NCI-H2029 (cell line): ENCODE measurements around the gene AGAP1.

Source experiments
- DNase-seq: peaks from one replicate; lab custom pipeline; 2025; lab: John Stamatoyannopoulos, UW

The AGAP1 gene

GRCh38 chr2:235489897-235490296, 3.9 kb upstream of the AGAP1 start:
- DNase-seq, result no peak

GRCh38 chr2:235492850-235493344, 946 bp upstream of the AGAP1 start:
- DNase-seq, result no peak

GRCh38 chr2:235493402-235493774, 455 bp upstream of the AGAP1 start:
- no peak for DNase-seq

- DNase-seq, result no peak
Measured at GRCh38 chr2:235494716-235495372, 1.0 kb downstream of the AGAP1 start.

- no peak for DNase-seq
Measured at GRCh38 chr2:235495373-235496238, 1.8 kb downstream of the AGAP1 start.

- no peak for DNase-seq
Measured at GRCh38 chr2:235496239-235496621, 2.4 kb downstream of the AGAP1 start.

- DNase-seq, result no peak
Measured at GRCh38 chr2:235497096-235497495, 3.3 kb downstream of the AGAP1 start.

GRCh38 chr2:235498541-235498940, 4.7 kb downstream of the AGAP1 start:
- peak; percentile 34 for DNase-seq

GRCh38 chr2:235498946-235499812, 5.3 kb downstream of the AGAP1 start:
- no peak for DNase-seq

GRCh38 chr2:235500110-235500760, 6.4 kb downstream of the AGAP1 start:
- DNase-seq, result no peak

GRCh38 chr2:235500761-235501672, 7.2 kb downstream of the AGAP1 start:
- DNase-seq, result no peak

- no peak for DNase-seq
Measured at GRCh38 chr2:235501673-235502031, 7.8 kb downstream of the AGAP1 start.

- DNase-seq, result no peak
Measured at GRCh38 chr2:235502336-235502735, 8.5 kb downstream of the AGAP1 start.

GRCh38 chr2:235504441-235505180, 10.8 kb downstream of the AGAP1 start:
- no peak for DNase-seq

GRCh38 chr2:235505181-235505741, 11.4 kb downstream of the AGAP1 start:
- no peak for DNase-seq

- DNase-seq, result peak; percentile 72
Measured at GRCh38 chr2:235506291-235506996, 12.6 kb downstream of the AGAP1 start.

GRCh38 chr2:235506997-235507615, 13.3 kb downstream of the AGAP1 start:
- DNase-seq, result no peak

- DNase-seq, result no peak
Measured at GRCh38 chr2:235507928-235508327, 14.1 kb downstream of the AGAP1 start.
